HG03196 (cell line): ENCODE results near the gene ANO1.
"Not testable (repeated sequence)": the region's sequence is repeated elsewhere in the genome, so short reads cannot be mapped to it uniquely, and the experiment has no call there.

Experiments used
- ATAC-seq: cut with Tn5 transposase; IDR thresholded peaks from one replicate; pipeline ENCODE4 v1.9.1; 2021; ENCODE audit not compliant: unreplicated experiment

ANO1 gene

GRCh38 chr11:70183483-70184176 is 105.5 kb downstream of the ANO1 start:
- ATAC-seq, result no peak

DNA sequence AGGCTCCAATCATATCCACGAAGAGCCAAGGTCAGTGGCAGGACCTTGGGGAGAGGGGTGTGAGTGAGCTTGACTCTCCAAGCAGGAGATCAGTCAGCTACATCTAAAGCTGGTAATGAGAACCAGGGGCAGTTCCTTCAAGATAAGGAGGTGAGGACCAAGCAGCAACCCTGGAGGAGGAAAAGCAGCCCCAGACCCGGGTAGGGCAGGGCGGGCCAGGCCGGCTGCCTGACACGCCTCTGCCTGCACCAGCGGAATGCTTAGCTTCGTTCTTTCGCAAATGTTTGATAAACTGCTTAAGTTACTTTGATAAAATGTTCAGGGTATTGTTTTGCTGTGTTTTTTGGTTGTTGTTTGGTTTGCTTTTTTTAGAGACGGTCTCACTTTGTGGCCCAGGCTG is 106.3 kb downstream of the ANO1 start:
- ATAC-seq, result no peak

- ATAC-seq, result no peak
Observed at GRCh38 chr11:70185348-70186055, 107.4 kb downstream of the ANO1 start.

DNA sequence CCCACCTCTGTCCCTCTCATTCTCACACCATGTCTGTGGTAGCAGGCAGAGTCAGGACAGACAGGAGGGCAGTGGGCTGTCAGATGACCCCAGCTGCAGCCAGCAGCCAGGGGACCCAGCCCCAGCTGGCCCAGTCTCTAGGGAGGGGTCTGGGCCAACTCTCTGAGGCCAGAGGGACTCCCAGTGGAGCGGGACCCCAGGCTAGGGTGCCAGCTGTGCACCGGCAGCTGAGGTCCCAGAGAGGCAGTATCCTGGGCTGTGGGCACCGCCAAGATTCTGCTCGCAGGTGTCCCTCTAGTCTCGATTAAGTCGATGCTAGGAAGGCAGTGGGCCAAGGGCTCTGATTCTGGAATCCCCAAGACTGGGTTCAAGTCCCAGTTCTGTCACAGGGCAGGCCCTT is 108.3 kb downstream of the ANO1 start:
- no peak for ATAC-seq

GRCh38 chr11:70186936-70187335 is 108.8 kb downstream of the ANO1 start:
- no peak for ATAC-seq

GRCh38 chr11:70187771-70188170 is 109.7 kb downstream of the ANO1 start:
- ATAC-seq, result no peak

DNA sequence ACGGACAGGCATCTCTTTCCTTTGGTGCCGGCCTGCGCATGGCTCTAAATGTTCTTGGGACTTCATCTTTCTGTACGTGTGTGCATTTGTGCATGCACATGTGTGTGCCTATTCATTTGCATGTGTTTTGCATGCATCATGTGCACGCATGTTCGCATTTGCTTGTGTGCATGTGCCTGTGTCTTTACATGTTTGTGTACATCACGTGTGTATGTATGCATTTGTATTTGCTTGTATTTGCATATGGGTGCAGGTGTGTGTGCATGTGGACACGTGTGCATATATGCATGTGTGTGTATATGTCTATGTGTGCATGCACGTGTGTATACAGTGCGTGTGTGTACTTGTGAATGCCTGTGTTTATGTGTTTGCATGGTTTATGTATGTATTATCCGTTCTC is 111.5 kb downstream of the ANO1 start:
- no peak for ATAC-seq

- ATAC-seq, result no peak
Observed at GRCh38 chr11:70191495-70192140, 113.5 kb downstream of the ANO1 start.

GRCh38 chr11:70192666-70193410 is 114.7 kb downstream of the ANO1 start:
- ATAC-seq, result no peak

- no peak for ATAC-seq
Observed at GRCh38 chr11:70193411-70194292, 115.5 kb downstream of the ANO1 start.

- ATAC-seq, result no peak
Observed at GRCh38 chr11:70194792-70195791, 117.0 kb downstream of the ANO1 start.

DNA sequence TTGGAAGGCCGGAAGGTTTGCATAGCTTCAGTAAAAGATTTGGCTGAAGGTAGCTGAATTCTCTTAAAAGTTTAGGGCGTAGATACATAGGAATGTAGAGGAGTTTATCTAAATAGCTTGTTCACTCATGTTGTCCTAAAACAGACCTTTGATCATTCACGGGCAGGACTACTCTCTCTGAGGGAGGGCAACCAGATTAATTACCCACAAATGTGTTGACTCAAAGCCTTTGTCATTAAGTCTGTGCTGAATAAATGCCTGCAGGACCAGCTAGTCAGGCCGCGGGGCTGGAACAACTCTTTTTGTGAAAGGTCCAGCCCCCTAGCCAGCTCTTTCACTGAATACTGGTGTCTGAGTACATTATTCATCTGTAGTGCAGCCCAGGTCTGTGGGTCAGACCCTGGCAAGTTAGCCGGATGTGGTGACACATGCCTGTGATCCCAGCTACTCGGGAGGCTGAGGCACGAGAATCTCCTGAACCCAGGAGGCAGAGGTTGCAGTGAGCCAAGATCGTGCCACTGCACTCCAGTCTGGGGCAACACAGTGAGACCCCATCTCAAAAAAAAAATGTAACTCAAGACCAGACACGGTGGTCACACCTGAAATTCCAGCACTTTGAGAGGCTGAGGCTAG is 122.2 kb downstream of the ANO1 start:
- no peak for ATAC-seq

GRCh38 chr11:70201047-70201446 is 122.9 kb downstream of the ANO1 start:
- not testable (repeated sequence) for ATAC-seq

DNA sequence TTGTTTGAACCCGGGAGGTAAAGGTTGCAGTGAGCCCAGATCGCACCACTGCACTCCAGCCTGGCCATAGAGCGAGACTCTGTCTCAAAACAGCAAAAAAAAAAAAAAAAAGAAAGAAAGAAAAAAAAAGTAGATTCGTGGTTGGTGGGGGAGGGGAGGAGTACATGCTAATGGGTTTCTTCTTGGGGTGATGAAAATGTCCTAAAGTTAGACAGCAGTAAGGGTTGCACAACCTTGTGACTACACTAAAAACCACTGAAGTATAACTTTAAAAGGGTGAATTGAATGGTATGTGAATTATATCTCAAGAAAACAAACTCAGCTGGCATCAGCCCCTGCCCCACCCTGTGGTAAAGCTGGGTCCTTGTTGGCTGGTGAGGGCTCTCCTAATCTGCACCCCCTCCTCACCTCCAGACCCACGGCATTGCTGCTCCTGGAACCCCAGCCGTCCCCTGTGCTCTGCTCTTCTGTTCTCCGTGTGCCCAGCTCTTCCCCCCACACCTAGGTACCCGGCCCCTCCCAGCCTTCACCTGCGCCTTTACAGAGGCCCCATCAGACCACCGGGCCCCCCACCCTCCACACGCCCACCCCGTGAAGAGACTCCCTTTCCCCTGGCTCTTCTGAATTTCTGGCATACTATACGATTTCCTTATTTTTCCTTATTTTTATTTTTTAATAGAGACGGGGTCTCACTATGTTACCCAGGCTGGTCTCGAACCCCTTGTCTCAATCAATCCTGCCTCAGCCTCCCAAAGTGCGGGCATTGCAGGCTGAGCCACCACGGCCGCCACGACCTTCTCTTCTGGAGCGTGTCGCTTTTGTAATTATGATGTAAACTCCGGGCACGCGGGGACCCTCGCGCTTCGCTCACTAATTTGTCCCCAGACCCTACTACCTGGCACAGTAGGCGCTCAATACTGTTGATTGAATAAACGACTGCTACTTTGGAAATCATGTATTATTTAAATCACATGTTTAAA is 124.1 kb downstream of the ANO1 start:
- no peak for ATAC-seq

DNA sequence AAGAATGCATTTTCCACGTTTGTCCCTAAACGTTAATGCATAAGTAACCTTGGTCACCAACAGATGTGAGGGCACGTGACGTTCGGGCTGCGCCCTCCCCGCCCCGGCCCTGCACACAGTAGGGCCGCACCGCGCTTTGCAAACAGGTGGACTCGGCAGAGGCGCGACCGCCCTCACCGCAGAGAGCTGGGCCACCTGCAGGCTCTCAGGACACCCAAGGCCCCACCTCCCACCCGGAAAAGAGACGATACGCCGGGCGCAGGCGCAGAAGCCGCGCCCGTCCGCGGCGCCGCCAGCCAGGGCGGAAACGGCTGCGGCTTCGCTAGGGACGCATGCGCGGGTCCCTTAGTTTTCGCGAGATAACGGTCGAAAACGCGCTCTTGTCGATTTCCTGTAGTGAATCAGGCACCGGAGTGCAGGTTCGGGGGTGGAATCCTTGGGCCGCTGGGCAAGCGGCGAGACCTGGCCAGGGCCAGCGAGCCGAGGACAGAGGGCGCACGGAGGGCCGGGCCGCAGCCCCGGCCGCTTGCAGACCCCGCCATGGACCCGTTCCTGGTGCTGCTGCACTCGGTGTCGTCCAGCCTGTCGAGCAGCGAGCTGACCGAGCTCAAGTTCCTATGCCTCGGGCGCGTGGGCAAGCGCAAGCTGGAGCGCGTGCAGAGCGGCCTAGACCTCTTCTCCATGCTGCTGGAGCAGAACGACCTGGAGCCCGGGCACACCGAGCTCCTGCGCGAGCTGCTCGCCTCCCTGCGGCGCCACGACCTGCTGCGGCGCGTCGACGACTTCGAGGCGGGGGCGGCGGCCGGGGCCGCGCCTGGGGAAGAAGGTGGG is 125.0 kb downstream of the ANO1 start, which contains the start of gene FADD:
TSS of gene FADD (plus strand) at position 377 of the 831 bp plus-strand sequence. CDS start at position 541, 164 bp downstream.
- ATAC-seq, result peak; percentile 72

DNA sequence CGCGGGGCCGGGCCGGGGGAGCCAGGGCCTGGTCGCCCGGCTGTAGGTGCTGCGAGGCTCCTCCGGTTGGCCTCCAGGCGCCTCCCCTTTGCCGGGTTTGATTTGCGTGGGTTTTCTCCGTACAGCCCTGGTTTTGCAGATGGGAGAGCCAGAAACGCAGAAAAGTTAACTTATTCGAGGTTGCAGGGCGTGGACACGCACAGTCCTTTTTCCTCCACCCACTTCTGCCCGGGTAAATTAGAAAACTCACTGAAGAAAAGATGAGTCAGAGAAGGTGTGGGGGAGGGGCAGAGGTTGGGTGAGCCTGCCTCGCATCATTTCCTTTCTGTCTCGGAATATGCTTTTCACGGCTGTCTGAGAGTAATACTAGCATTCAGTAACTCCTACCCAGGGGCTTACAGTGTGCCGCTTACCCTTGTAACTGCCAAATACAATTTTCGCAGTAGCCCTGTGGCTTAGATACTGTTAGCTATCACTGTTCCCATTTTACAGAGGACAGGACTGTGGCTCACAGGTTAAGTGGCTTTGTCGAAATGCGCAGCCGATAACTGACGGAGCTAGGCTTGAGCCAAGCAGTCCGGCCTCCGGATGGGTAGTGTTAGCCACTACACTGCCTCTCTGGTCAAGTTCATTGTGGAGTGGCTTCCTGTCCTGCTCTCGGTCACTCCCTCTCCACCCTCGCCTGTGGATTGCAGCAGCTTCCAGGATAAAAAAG is 125.8 kb downstream of the ANO1 start:
- peak; percentile 27 for ATAC-seq
